ENCODE measurements around the gene RFX7. TPM values are rescaled to one million over a fixed set of nuclear protein-coding genes. Genes with fewer than 3 reads are reported as not detected.

RFX7 gene
- total and polyA plus RNA-seq, 2 of the 4 experiments (the other 2 are of a cell fraction) = 4.1 to 10.6 TPM

GRCh38 chr15:56098195-56098863 lies 145.3 kb downstream of the RFX7 start:
- Histone ChIP-seq H4K5ac (ENCODE audit: low read depth, low read length) (no peak overlapping the region), H3K18ac (ENCODE audit: low read depth, low read length) (no peak overlapping the region), H2BK120ac (ENCODE audit: low read depth, low read length) (no peak overlapping the region), H3K56ac (ENCODE audit: extremely low read depth, insufficient read depth, low read length) (no peak overlapping the region), H3K27me3 (ENCODE audit: control insufficient read depth, insufficient read depth, low read length) (no peaks in the 10 kb centered on the region), H4K20me1 (ENCODE audit: insufficient read depth, low read length) (no peaks in the 10 kb centered on the region; the same call in 1 of the 2 replicates), H3K4ac (ENCODE audit: low read depth, low read length) (no peak overlapping the region), H3K4me3 (ENCODE audit: insufficient read depth, low read depth, low read length) (no peak overlapping the region), H3K79me1 (ENCODE audit: low read depth in 1 of 2, low read length in 2 of 2) (peaks cover 4 to 9% of the 10 kb centered on the region in 2 experiments; a peak in 2 of 4 replicates), H3K9ac (ENCODE audit: low read depth, low read length) (no peak overlapping the region), H3K9me3 (ENCODE audit: control insufficient read depth, insufficient read depth, low read length) (no peaks in the 10 kb centered on the region), H2BK5ac (ENCODE audit: low read depth, low read length, poor library complexity, severe bottlenecking) (no peak overlapping the region), H3K9me1 (ENCODE audit: insufficient read depth, low read length) (peaks cover 11% of the 10 kb centered on the region; the same call in 1 of the 2 replicates), H2BK20ac (ENCODE audit: low read depth, low read length) (no peak overlapping the region), H3K36me3 (ENCODE audit: control insufficient read depth, insufficient read depth, low read length) (peaks cover 36% of the 10 kb centered on the region), H3K4me1 (ENCODE audit: control insufficient read depth, insufficient read depth, low read length) (no peaks in the 10 kb centered on the region), H3K23ac (ENCODE audit: low read depth, low read length) (no peak overlapping the region), H2AFZ (replicated peaks; ENCODE audit: low read length, poor library complexity) (no peak overlapping the region), H3K27ac (ENCODE audit: insufficient read depth, low read length) (no peak overlapping the region), H2AK9ac (replicated peaks; ENCODE audit: low read depth, low read length, poor library complexity) (no peak overlapping the region), H4K8ac (ENCODE audit: low read depth in 2 of 2, low read length in 2 of 2) (no peak overlapping the region), H3K4me2 (ENCODE audit: low read depth, low read length) (no peak overlapping the region), H2BK15ac (ENCODE audit: low read depth, low read length) (no peak overlapping the region), H2AK5ac (ENCODE audit: low read depth, low read length) (no peak overlapping the region), H3K14ac (replicated peaks; ENCODE audit: low read depth, low read length) (no peak overlapping the region), H4K91ac (ENCODE audit: insufficient read depth, low read depth, low read length) (no peak overlapping the region)
- peak; percentile 21 for DNase-seq
- ChIA-PET CTCF (interaction anchor here (0.5 to 1.2 kb wide), 4 partner anchors 8 to 183 kb away, joined by 3 read pairs; no protein-coding TSS in a partner anchor), POLR2A (ENCODE audit: unreplicated experiment) (no interaction called here)
- in situ Hi-C loops (cut with MboI; ENCODE audit: low sequenced_read_pairs) = no loop called here
- dilution Hi-C loops (cut with HindIII; ENCODE audit: low sequenced_read_pairs, unreplicated experiment) = no loop called here
- peak; percentile 14; the same call in 1 of the 2 replicates for ATAC-seq (ENCODE audit: low read depth)
- no CpG with 5 or more reads among the region's 5 CpGs for WGBS, 2 experiments (ENCODE audit: extremely low coverage in 2 of 2, insufficient read length in 1 of 2)
- BruUV-seq (replicated peaks) = no TSS peak
- TF ChIP-seq ELK1 (IDR thresholded peaks at IDR 0.05; ENCODE audit: borderline replicate concordance, low read depth, low read length) (no peak), USF2 (IDR thresholded peaks at IDR 0.05; ENCODE audit: low read depth, low read length) (no peak), SMC3 (IDR thresholded peaks at IDR 0.05; ENCODE audit: low read depth, low read length) (no peak), RAD21 (IDR thresholded peaks at IDR 0.05; ENCODE audit: low read length) (peak; percentile 41), MAZ (IDR thresholded peaks at IDR 0.05; ENCODE audit: borderline replicate concordance, low read depth, low read length) (no peak), RFX5 (IDR thresholded peaks at IDR 0.05; ENCODE audit: low read depth, low read length) (no peak), CTCF (conservative IDR thresholded peaks at IDR 0.05; ENCODE audit: low read depth, low read length) (peak; percentile 40), FOS (IDR thresholded peaks at IDR 0.05; ENCODE audit: low read depth, low read length) (no peak), MAFK (IDR thresholded peaks at IDR 0.05; ENCODE audit: low read depth, low read length) (peak; percentile 98), CEBPB (IDR thresholded peaks at IDR 0.05; ENCODE audit: low read depth, low read length) (no peak), BHLHE40 (IDR thresholded peaks at IDR 0.05; ENCODE audit: low read depth, low read length) (no peak)
- intact Hi-C loops (cut with micrococcal nuclease) = loop anchor here (5.0 kb wide), 1 partner anchor 144 kb away; the partner anchor contains the start of gene RFX7
